Placental epithelial cell (primary cell): Measurements from ENCODE around the gene GNB4. TPM values are rescaled to one million over a fixed set of nuclear protein-coding genes. Genes with fewer than 3 reads are reported as not detected.

Experiments
- small RNA-seq: library from RNA; depleted of rRNA; stranded (forward); fragments of <200 nt; gene quantifications from one replicate; pipeline ENCODE3, GENCODE V24; 2012
- total RNA-seq: library from RNA; depleted of rRNA; stranded (reverse); fragments of >200 nt; gene quantifications from 2 replicates; pipeline ENCODE4 v1.2.3, GENCODE V29; 2012

Gene GNB4
- total RNA-seq = 20.0 and 31.8 TPM in 2 replicates

DNA sequence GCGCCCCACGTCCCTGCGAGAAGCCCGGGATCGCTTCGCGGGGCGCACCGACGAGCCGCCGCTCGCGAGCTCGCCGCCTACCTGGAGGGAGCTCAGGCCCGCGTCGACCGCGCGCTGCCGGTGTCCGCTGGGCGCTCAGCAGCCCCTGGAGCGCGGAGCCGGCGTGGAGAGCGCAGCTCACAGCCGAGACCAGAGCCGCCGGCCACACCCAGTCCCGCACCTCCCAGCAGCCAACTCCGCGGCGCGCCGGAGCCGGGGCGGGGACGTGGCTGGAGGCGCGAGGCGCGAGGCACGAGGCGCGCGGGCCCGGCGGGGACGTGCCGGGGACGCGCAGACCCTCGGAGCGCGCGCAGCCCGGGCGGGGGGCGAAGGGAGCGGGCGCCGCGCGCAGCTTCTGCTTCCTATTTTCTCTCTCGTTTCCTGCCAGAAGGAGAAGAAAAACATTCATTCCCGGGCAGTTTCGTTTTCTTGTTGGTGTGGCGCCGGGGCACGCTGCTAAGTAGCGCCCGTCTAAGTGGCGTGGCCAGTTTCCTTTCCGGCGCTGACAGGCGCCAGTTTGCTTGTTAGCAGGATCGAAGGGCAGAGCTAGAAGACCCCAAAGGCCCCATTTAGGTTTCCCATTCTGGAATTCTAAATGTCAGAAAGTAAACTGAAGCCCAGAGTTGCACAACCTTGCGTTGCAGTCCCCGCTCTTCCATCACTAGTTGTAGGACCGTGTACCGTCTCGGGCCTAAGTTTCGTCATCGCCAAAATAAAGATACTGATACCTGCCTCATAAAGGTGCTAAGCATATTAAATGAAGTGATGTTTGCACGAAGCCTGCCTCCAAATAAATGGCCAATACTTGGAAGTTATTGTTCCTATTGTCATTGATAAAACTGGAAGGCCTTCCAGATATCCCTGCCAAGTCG lies at the start of gene GNB4:
GNB4 (minus strand) TSS at position 206 of the 911 bp plus-strand sequence. CDS start 25,270 bp downstream, outside the sequence.

DNA sequence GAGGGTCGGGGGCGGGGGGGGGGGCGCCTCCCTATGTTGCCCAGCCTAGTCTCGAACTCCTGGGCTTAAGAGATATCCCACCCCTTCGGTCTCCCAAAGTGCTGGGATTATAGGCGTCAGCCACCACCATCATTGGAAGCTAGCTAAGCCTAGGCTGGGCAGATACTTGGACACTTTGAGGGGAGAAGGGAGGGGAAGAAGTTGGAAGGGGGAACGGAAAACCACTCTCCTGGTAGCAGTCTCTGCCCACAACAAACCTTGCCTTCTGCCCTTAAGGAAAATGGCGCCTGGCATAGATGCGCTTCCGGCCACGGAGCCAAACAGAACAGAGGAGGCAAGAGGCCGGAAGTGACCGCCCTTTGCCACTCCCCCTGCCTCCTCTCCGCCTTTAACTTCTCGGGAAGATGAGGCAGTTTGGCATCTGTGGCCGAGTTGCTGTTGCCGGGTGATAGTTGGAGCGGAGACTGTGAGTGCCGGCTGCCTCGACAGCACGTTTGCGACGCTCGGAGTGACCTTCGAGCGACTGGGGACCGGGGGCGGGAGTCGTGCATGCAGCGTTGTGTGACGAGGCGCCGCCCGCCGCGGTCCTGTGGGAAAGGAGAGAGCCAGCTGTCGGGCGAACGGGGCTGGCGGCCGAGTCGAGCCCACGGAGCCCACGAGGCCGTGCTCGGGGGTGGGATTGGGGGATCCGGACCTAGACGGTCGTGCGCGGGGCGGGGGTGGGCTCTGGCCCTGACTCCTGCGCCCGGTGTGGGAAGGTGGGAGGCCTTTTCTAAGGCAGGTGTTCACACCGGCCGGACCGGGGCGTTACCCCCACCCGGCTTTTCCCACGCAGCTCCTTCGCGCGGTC lies 103.7 kb downstream of the GNB4 start, which contains the start of gene MFN1:
MFN1 (plus strand) TSS at position 365 of the 850 bp plus-strand sequence. CDS start 1,143 bp downstream, outside the sequence.

Small RNA genes within 50 kb of the gene (small RNA-seq; reads per million reads assigned to genes)
- not detected for gene AC007620.1

Other genes with a start within 250 kb of the GNB4 start
- gene KCNMB3, start 200.4 kb downstream of the GNB4 start, total RNA-seq = 1.2 and 2.4 TPM in 2 replicates
- 38.1 and 40.1 TPM in 2 replicates for gene ZNF639, start 128.4 kb downstream of the GNB4 start, total RNA-seq
- gene MFN1, start 103.8 kb downstream of the GNB4 start, total RNA-seq = 38.1 and 45.5 TPM in 2 replicates
- 31.0 and 101 TPM in 2 replicates for gene ACTL6A, start 111.5 kb upstream of the GNB4 start, total RNA-seq
- 24.0 and 29.8 TPM in 2 replicates for gene MRPL47, start 153.2 kb upstream of the GNB4 start, total RNA-seq
- gene NDUFB5, start 153.3 kb upstream of the GNB4 start, total RNA-seq = 74.5 and 86.8 TPM in 2 replicates
- gene USP13, start 201.6 kb upstream of the GNB4 start, total RNA-seq = 4.0 and 7.5 TPM in 2 replicates